ENCODE results near the gene TIMMDC1.
A peak's percentile ranks its signal among the peaks of the same experiment; 100 is the strongest.
"Not testable (repeated sequence)": the region's sequence is repeated elsewhere in the genome, so short reads cannot be mapped to it uniquely, and the experiment has no call there.

The TIMMDC1 gene

DNA sequence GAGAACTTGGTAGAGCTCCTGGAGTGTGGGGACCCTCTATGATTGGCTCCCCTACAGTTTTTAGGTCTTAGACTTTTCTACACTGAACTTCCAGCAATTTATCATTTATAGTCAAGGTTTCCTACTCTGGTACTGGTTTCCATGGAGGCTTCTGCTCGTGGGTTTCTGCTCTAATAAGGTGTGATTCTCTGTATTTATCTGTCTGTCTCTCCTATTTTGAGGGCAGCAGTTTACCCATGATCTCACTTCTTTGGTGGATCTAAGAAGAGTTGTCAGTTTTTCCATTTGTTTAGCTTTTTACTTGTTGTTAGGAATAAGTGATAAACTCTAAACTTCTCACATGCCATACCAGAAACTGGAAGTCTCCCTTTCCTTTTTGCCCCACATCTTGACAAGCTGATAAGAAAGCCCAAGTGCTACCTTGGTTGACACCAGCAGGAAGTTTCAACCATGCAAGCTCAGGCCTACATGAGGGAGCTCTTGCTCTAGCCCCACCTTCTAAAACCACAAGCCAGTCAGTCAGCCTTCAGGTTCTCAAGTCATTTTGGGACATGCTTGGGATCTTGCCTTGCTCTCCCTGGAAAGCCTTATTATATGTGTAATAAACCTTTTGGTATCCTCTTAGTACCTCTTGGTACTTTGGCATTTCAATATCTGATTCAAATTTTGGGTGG lies 10.0 kb downstream of the TIMMDC1 start:
- no peak for DNase-seq

DNA sequence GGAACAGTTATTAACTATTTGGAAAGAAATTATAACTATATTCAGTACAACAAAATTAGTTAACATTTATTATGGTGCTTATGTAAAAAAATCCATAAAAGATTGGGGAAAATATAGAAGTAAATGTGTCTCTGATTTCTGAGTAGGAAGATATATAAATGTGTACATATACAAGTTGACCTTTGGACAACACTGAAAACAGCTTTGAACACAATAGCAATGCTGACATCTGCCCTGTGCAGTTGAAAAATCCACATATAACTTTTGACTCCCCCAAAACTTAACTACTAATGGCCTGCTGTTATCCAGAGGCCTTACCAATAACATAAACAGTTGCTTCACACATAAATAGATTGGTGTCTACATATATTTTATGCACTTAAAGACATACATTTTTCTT lies 12.3 kb downstream of the TIMMDC1 start:
- DNase-seq, result no peak

GRCh38 chr3:119514637-119515036 lies 16.3 kb downstream of the TIMMDC1 start:
- DNase-seq, result no peak

DNA sequence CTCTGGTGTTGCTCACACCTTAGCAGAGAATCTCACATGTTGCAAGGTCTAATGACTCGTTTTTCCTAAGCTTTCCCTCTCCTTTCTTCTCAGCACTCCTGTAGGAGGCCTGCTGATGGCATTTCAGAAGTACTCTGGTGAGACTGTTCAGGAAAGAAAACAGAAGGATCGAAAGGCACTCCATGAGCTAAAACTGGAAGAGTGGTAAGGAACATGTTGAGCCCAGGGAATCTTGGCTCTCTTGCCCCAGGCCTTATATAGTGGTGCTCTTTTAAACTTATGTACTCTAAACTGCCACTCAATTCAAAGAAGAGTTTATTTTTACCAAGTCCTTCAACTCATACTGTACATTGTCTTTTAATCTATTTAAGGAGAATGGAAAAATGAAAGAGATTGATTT lies 18.8 kb downstream of the TIMMDC1 start:
- DNase-seq, result no peak

- DNase-seq, result no peak
Observed at GRCh38 chr3:119518026-119518425, 19.7 kb downstream of the TIMMDC1 start.

GRCh38 chr3:119524931-119525662 lies 26.8 kb downstream of the TIMMDC1 start:
- no peak for DNase-seq

DNA sequence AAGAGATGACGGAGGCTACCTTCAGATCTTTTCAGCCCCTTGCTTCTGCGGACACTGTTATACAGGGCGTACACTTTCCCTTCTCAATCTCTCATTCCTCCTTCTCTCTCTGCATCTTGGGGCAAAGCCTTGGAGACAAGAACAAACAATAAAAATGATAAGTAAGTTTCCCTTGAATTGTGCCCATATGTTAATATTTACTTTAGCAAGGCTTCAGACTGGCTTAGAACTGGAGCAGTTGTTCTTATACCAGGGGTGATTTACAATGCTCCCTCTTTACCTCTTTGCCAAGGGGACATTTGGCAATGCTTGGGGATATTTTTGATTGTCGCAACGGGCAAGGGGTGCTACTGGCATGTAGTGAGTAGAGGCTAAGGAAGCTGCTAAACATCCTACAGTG lies 29.4 kb downstream of the TIMMDC1 start:
- DNase-seq, result no peak

DNA sequence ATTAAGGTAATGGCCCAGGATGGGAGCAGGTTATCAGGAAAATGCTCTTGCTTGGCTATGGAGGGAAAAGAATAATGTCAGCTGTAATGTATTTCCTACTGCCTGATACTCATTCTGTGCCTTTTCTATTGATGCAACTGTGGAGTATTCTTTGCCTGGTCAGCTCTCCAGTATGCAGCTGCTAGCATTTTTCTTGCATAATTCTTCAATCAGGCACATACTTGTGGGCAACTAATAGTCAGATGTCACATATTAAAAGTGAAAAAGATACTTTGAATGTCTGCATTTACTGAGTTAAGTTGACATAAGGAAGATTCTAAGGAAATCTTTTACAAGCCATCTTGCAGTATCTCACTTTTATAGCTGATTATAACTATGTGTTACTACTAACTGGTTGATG lies 31.5 kb downstream of the TIMMDC1 start:
- no peak for DNase-seq

- DNase-seq, result no peak
Observed at GRCh38 chr3:119530456-119530855, 32.1 kb downstream of the TIMMDC1 start.

GRCh38 chr3:119531151-119531550 lies 32.8 kb downstream of the TIMMDC1 start:
- peak in 1 of 56 donors; percentile 1 for DNase-seq

DNA sequence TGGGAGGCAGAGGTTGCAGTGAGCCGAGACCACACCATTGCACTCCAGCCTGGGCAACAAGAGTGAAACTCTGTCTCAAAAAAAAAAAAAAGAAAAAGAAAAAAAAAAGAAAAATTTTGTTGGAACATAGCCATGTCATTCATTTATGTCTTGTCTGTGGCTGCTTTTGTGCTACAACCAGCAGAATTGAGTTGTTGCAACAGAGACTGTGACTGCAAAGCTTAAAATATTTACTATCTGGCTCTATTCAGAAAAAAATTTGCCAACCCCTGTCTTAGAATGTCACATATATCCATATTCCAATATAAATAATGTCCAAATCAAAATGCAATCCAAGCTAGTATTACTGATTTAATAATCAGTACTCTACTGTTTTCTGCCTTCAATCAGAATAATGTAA lies 35.9 kb downstream of the TIMMDC1 start:
- DNase-seq, result no peak

GRCh38 chr3:119536757-119537156 lies 38.4 kb downstream of the TIMMDC1 start:
- no peak for DNase-seq

DNA sequence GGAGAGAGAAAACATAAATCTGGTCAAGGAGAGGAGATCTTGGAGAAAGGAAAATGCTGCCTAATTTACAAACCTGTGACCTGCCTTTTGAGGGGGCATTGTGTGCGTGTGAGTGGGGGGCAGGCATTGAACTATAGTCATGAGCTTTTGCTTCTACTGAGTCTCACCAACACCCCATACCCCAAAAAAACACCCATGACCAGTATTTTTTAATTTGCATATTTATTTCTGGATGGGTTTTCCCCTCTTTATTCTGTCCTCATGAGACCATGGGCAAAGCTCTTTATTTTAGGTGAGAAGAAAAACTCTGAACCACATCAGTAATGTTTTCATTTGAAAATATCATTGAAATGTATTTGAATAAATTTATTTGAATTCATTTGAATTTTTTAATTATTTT lies 40.4 kb downstream of the TIMMDC1 start:
- DNase-seq, result no peak

GRCh38 chr3:119541547-119541946 lies 43.2 kb downstream of the TIMMDC1 start:
- no peak for DNase-seq

GRCh38 chr3:119542168-119542767 lies 43.9 kb downstream of the TIMMDC1 start:
- DNase-seq, result no peak

- DNase-seq, result no peak
Observed at GRCh38 chr3:119543147-119543546, 44.8 kb downstream of the TIMMDC1 start.

DNA sequence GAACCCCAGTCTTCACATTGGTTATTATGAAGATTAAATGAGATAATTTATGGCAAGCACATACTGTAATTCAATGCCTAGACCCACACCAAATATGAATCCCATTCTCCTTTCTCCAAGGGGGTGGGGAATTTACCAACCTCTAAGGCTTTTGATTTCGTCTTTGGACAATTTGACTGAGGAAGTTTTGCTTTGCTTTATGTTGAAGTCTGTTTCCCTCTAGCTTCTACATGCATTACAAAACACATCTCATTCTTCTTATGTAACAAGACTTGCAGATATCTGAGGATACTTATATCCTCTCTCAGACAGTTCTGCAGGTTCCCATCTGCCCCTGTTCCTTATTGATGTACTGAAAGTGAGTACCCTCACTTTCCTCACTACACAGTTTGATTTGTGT lies 48.9 kb downstream of the TIMMDC1 start:
- no peak for DNase-seq

DNA sequence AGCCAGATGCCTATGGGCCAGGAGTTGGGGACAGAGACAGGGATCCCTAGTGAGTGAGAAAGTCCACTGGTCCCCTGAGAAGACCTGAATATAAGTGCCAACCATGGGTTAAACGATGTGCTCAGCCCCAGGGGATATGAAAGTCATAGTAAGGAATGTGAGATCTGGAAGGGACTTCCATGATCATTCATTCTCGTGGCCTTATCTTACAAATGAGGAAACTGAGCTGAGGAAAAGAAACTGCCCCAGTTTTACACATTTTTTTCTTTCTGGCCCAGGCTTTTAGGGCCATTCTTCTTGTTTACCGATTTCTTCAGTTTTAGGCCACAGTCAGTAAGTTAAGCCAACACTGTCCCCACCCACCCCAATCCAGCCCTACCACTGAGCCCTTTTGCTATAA lies 50.0 kb downstream of the TIMMDC1 start:
- no peak for DNase-seq

DNA sequence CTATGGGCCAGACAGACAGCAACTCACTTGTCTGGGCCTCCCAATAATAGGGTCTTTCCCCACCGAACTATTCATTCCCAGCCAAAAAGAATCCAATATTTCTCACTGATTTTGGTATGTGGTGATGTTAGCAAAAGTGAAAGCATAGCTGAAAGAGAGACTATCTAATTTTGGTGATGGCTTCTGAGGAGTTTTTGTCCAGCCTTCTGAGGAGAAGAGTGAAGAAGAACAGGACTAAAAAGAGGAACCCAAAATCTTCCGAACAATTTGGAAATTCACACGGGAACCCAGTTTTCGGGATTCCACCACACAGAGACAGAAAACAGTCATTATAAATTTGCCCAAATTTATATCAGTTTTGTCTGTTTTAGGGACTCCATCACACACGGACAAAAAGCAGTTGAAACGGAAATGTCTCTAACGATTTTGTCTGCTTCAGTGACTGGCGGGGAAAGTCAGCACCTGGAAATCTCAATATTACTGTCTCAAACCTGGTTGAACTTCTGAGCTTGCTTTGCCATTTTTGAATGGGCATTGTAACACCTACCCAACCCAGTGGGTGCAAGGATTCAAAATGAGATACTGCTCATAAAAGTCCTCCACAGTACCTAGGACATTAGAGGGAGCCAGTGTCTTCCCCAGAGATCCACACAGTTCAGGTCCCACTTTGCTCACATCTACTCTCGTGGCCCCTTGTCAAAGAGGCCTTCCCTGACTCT lies 52.0 kb downstream of the TIMMDC1 start:
- DNase-seq, result no peak

GRCh38 chr3:119551598-119551997 lies 53.3 kb downstream of the TIMMDC1 start:
- no peak for DNase-seq

DNA sequence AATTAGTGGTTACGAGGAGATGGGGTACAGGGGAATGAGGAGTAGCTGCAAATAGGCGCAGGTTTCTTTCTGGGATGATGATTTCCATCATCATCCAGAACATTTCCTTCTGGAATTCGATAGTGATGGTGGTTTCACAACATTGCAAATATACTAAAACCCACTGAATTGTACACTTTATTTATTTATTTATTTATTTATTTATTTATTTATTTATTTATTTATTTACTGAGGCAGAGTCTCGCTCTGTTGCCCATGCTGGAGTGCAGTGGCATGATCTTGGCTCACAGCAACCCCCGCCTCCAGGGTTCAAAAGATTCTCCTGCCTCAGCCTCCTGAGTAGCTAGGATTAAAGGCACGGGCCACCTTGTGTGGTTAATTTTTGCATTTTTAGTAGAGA lies 54.6 kb downstream of the TIMMDC1 start:
- not testable (repeated sequence) for DNase-seq

DNA sequence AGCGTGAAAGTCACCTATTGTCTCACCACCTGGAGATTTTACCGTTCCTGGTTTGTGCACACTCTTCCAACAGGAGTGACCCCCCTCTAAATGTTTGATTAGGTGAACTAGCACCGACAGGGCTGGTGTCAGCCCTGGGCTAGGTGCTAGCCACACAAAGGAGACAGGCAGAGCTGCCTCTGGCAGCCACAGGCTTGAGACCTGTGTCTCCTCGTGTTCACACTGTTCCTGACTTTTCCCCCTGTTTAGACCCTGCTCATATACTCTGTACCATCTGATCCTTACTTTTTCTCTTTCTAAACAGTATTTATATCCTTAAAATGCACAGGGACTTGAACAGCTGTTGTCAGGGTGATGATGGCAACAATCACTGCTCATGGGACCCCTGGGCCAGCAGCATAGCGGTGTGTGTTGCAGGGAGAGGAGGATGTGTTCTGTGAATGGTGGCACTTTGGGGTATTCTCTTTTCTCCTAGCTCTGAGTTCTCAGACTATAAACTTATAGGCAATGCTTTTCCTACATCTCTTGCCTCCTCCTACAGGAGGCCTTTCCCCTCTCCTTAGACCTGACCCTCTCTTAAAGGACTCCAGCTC lies 55.6 kb downstream of the TIMMDC1 start:
- DNase-seq, result no peak

All from amygdala (tissue), 56 donors.